Endothelial cell of umbilical vein (primary cell): Measurements from ENCODE around the gene LRRC8C. TPM values are rescaled to one million over a fixed set of nuclear protein-coding genes. Genes with fewer than 3 reads are reported as not detected.

ENCODE experiments used
- BruUV-seq: library from RNA; stranded (reverse); fragments of 400-500 nt; replicated peaks from 2 replicates; lab custom pipeline; 2021; lab: Mats Ljungman, UMichigan
- CTCF ChIA-PET: fragments of 300-600, 350-600 bp; sonication (Branson Sonifier 250); formaldehyde crosslinking; loops from one replicate; lab custom pipeline; 2021; ENCODE audit warnings: antibody characterized with exemption, inconsistent platforms; lab: Charles Lee
- POLR2A ChIA-PET: fragments of 300-600, 350-600 bp; sonication (Branson Sonifier 250); formaldehyde crosslinking; loops from one replicate; lab custom pipeline; 2021; ENCODE audit warnings: antibody characterized with exemption, inconsistent platforms; lab: Charles Lee
- DNase-seq: peaks from one replicate; pipeline ENCODE4 v3.0.0-alpha.2; 2011; ENCODE audit warnings: low read depth, low spot score
- FAIRE-seq: peaks from 2 replicates; lab custom pipeline; 2011; peaks lifted over from hg19 to GRCh38; lab: Jason Lieb, UNC
- H2AFZ ChIP-seq: 2 replicates; pipeline ENCODE4 v1.6.0; 2012; ENCODE audit warnings: low read depth, low read length, control low read depth, inconsistent platforms
- H3K27ac ChIP-seq: 2 replicates; pipeline ENCODE4 v1.5.1; 2011; ENCODE audit warnings: low read depth, mild to moderate bottlenecking, control low read depth, low read length, moderate library complexity; ENCODE audit not compliant: insufficient read depth
- H3K27me3 ChIP-seq, 2 experiments: 2 replicates each; pipeline versions ENCODE4 v1.6.0 to v1.6.1; 2011; ENCODE audit warnings: low read length in 2 of 2, mixed read lengths in 1 of 2; ENCODE audit not compliant: control insufficient read depth in 2 of 2, insufficient read depth in 2 of 2
- H3K36me3 ChIP-seq, 2 experiments: 2 replicates in 1 of 2; 3 replicates in 1 of 2; pipeline ENCODE4 v1.5.1; 2011; ENCODE audit warnings: low read length in 2 of 2, mild to moderate bottlenecking in 1 of 2, moderate library complexity in 1 of 2; ENCODE audit not compliant: control insufficient read depth in 2 of 2, insufficient read depth in 2 of 2; ENCODE audit errors: extremely low read depth in 1 of 2
- H3K4me1 ChIP-seq: 3 replicates; pipeline ENCODE4 v1.5.1; 2011; ENCODE audit warnings: mild to moderate bottlenecking, low read length; ENCODE audit not compliant: control insufficient read depth, insufficient read depth; ENCODE audit errors: extremely low read depth
- H3K4me2 ChIP-seq: 2 replicates; pipeline ENCODE4 v1.6.1; 2011; ENCODE audit warnings: low read length, control low read depth, mixed read lengths; ENCODE audit not compliant: insufficient read depth
- H3K4me3 ChIP-seq, 3 experiments: fragments of 200-600 bp in 1 of 3; sonication (generic), shearing (Covaris generic) in 1 of 3; replicated peaks in 1 of 3; 2 replicates each; pipeline ENCODE4 v1.5.1; 2011 to 2016; ENCODE audit warnings: control low read depth in 3 of 3, low read length in 3 of 3, mild to moderate bottlenecking in 2 of 3, inconsistent platforms in 1 of 3, low read depth in 1 of 3, moderate library complexity in 1 of 3; ENCODE audit not compliant: insufficient read depth in 1 of 3
- H3K79me2 ChIP-seq: 2 replicates; pipeline ENCODE4 v1.6.0; 2012; ENCODE audit warnings: low read length, inconsistent platforms; ENCODE audit not compliant: control insufficient read depth, insufficient read depth
- H3K9ac ChIP-seq: replicated peaks from 2 replicates; pipeline ENCODE3; 2011; ENCODE audit warnings: low read length, control low read depth; ENCODE audit not compliant: insufficient read depth; ENCODE audit errors: extremely low read depth
- H3K9me1 ChIP-seq: replicated peaks from 3 replicates; pipeline ENCODE4 v1.6.0; 2011; ENCODE audit warnings: mild to moderate bottlenecking, low read length; ENCODE audit not compliant: control insufficient read depth, insufficient read depth; ENCODE audit errors: extremely low read depth
- H3K9me3 ChIP-seq: replicated peaks from 2 replicates; pipeline ENCODE4 v1.5.1; 2012; ENCODE audit warnings: low read length, inconsistent platforms; ENCODE audit not compliant: control insufficient read depth, insufficient read depth
- H4K20me1 ChIP-seq: replicated peaks from 2 replicates; pipeline ENCODE3; 2011; ENCODE audit warnings: mild to moderate bottlenecking, low read length; ENCODE audit not compliant: control insufficient read depth, insufficient read depth; ENCODE audit errors: extremely low read depth
- CTCF ChIP-seq, 2 donors: IDR thresholded peaks; 1 replicate in 1 of 2; 2 replicates in 1 of 2; pipeline ENCODE4 v1.5.1; 2011; ENCODE audit warnings: low read length in 2 of 2, mild to moderate bottlenecking in 2 of 2, moderate library complexity in 2 of 2, control low read depth in 1 of 2, inconsistent platforms in 1 of 2, low read depth in 1 of 2; ENCODE audit not compliant: insufficient read depth in 1 of 2; ENCODE audit errors: extremely low read depth in 1 of 2
- EZH2 ChIP-seq: IDR thresholded peaks from 2 replicates; pipeline ENCODE4 v1.6.1; 2012; ENCODE audit warnings: borderline replicate concordance, low read depth, mild to moderate bottlenecking, moderate library complexity, low read length, inconsistent platforms; ENCODE audit not compliant: severe bottlenecking
- FOS ChIP-seq: IDR thresholded peaks from 2 replicates; pipeline ENCODE4 v1.6.1; 2011; ENCODE audit warnings: mild to moderate bottlenecking, low read length, moderate library complexity, borderline replicate concordance; ENCODE audit not compliant: insufficient read depth
- GATA2 ChIP-seq: IDR thresholded peaks from 2 replicates; pipeline ENCODE4 v1.7.0; 2011; ENCODE audit warnings: low read depth, mild to moderate bottlenecking, moderate library complexity, mixed read lengths, low read length; ENCODE audit not compliant: insufficient read length, insufficient read depth
- JUN ChIP-seq: IDR thresholded peaks from 2 replicates; pipeline ENCODE4 v1.6.1; 2011; ENCODE audit warnings: borderline replicate concordance, low read depth; ENCODE audit not compliant: insufficient read length, insufficient read depth
- MAX ChIP-seq: IDR thresholded peaks from 2 replicates; pipeline ENCODE4 v1.6.1; 2011; ENCODE audit not compliant: insufficient read depth, insufficient read length
- MYC ChIP-seq: IDR thresholded peaks from one replicate; pipeline ENCODE4 v1.6.1; 2011; ENCODE audit warnings: mild to moderate bottlenecking, low read depth, low read length
- POLR2A ChIP-seq: IDR thresholded peaks from 2 replicates; pipeline ENCODE4 v1.6.1; 2012; ENCODE audit warnings: low read depth, mild to moderate bottlenecking, control low read depth, low read length
- POLR2AphosphoS5 ChIP-seq: IDR thresholded peaks from 2 replicates; pipeline ENCODE4 v1.6.1; 2012; ENCODE audit warnings: low read depth, mild to moderate bottlenecking, control low read depth, low read length, moderate library complexity; ENCODE audit not compliant: insufficient read depth
- dilution Hi-C: fragments of 300-500 bp; cut with MboI; formaldehyde crosslinking; loops from one replicate; pipeline ENCODE4 v1.15.0; 2019; ENCODE audit warnings: low sequenced_read_pairs; ENCODE audit not compliant: extremely low pct_ligation_motif_present
- intact Hi-C: fragments of 100-400 bp; cut with micrococcal nuclease; formaldehyde crosslinking; loops from one replicate; pipeline ENCODE4 v1.10.0; 2022
- polyA plus RNA-seq, 4 experiments: library from polyadenylated mRNA; depleted of rRNA in 3 of 4; stranded (reverse) in 3 of 4; unstranded in 1 of 4; fragments of >200 nt; gene quantifications; 2 replicates each; pipeline versions ENCODE4 v1.2.1 to v1.2.3, GENCODE V29; 2011 to 2012; ENCODE audit warnings: missing spikeins in 1 of 4
- total RNA-seq: library from RNA; stranded (reverse); gene quantifications from 2 replicates; pipeline ENCODE4 v1.2.3, GENCODE V29; 2021

The LRRC8C gene
- total and polyA plus RNA-seq, 2 donors (not counting 3 experiments of a cell fraction or from before 2014, with no cell fraction given), result 33.6 to 51.5 TPM

- Histone ChIP-seq H3K79me2 (peaks cover 51% of the 10 kb centered on the region), H3K27me3 (no peaks in the 10 kb centered on the region), H4K20me1 (no peaks in the 10 kb centered on the region), H3K4me2 (peak overlapping the region; percentile 82), H2AFZ (no peak overlapping the region), H3K9me1 (no peaks in the 10 kb centered on the region), H3K9ac (peak overlapping the region; percentile 60), H3K4me3 (no peak overlapping the region), H3K36me3 (peaks cover 13 to 29% of the 10 kb centered on the region in 2 experiments), H3K9me3 (no peaks in the 10 kb centered on the region), H3K27ac (peak overlapping the region; percentile 97), H3K4me1 (peaks cover 39% of the 10 kb centered on the region)
- TF ChIP-seq FOS, result no peak
- TF ChIP-seq JUN, result no peak
- no peak for TF ChIP-seq MAX
- no peak for TF ChIP-seq POLR2A
- no peak for TF ChIP-seq MYC
- no peak for TF ChIP-seq POLR2AphosphoS5
- TF ChIP-seq GATA2, result no peak
- no peak for TF ChIP-seq CTCF (IDR thresholded peaks at IDR 0.05; ENCODE audit: extremely low read depth in 1 of 2, insufficient read depth in 1 of 2, low read depth in 1 of 2, low read length in 2 of 2)
- TF ChIP-seq EZH2, result no peak
- TSS peak; percentile 43 for BruUV-seq
- ChIA-PET CTCF (interaction anchor here (1.0 kb wide), 1 partner anchor 52 kb away, joined by 3 read pairs; no protein-coding TSS in a partner anchor), POLR2A (no interaction called here)
- intact Hi-C loops, result loop anchor here (1.0 to 5.0 kb wide), 9 partner anchors 9 to 177 kb away; no protein-coding TSS in a partner anchor
- dilution Hi-C loops, result no loop called here
- FAIRE-seq, result no peak
- no peak for DNase-seq
Measured at GRCh38 chr1:89710498-89711139, 77.7 kb downstream of the LRRC8C start.
